Urinary bladder (tissue), 4 donors: ENCODE data around the gene CEACAM4. TPM values are rescaled to one million over a fixed set of nuclear protein-coding genes. Genes with fewer than 3 reads are reported as not detected.
"Not testable (repeated sequence)": the region's sequence is repeated elsewhere in the genome, so short reads cannot be mapped to it uniquely, and the experiment has no call there.

ENCODE experiments used
- DNase-seq: peaks from one replicate; pipeline ENCODE4 v3.0.0-alpha.2; 2015; ENCODE audit errors: extremely low spot score
- H3K27ac ChIP-seq: one replicate; pipeline ENCODE4 v1.5.1; 2013; ENCODE audit warnings: low read depth, mild to moderate bottlenecking, moderate library complexity
- H3K36me3 ChIP-seq: one replicate; pipeline ENCODE4 v1.6.1; 2013; ENCODE audit warnings: mild to moderate bottlenecking, moderate library complexity; ENCODE audit not compliant: insufficient read depth
- H3K4me1 ChIP-seq: one replicate; pipeline ENCODE4 v1.6.1; 2013; ENCODE audit warnings: mild to moderate bottlenecking, moderate library complexity; ENCODE audit not compliant: insufficient read depth
- H3K4me3 ChIP-seq: one replicate; pipeline ENCODE4 v1.5.1; 2013; ENCODE audit warnings: low read depth, low read length
- WGBS: extraction: QIAGEN DNeasy Blood & Tissue Kit; methylation state at CpG from one replicate; pipeline ENCODE4 v1.1.7; 2013; 5-methylcytosine and 5-hydroxymethylcytosine counted together
- polyA plus RNA-seq: library from polyadenylated mRNA; stranded (reverse); fragments of 200-250 nt; gene quantifications from one replicate; pipeline ENCODE4 v1.2.3, GENCODE V29; 2013
- total RNA-seq: library from RNA; depleted of rRNA; stranded (reverse); fragments of >200 nt; gene quantifications from one replicate; pipeline ENCODE4 v1.2.3, GENCODE V29; 2014
- donor health status: healthy with polysubstance abuse.
- donor health status: healthy.

The CEACAM4 gene
- total RNA-seq: not detected
- 1.6 TPM for polyA plus RNA-seq

- H3K36me3 ChIP-seq: no peaks in the 10 kb centered on the region
- H3K4me3 ChIP-seq: no peak within 1 kb of the TSS
- no peaks in the 10 kb centered on the region for H3K4me1 ChIP-seq
- WGBS: 31% methylated on average over 7 of the region's 7 CpGs
- H3K27ac ChIP-seq: no peak within 1 kb of the TSS
- DNase-seq: no peak
Observed at GRCh38 chr19:41626877-41627276, at the start of gene CEACAM4. CEACAM4 (minus strand) TSS chr19:41627074; CDS start chr19:41626963, 111 bp downstream.

- no peaks in the 10 kb centered on the region for H3K36me3 ChIP-seq
- H3K4me1 ChIP-seq: no peaks in the 10 kb centered on the region
- no peak for DNase-seq
- no peak overlapping the region for H3K27ac ChIP-seq
- WGBS: 69% methylated on average over 5 of the region's 5 CpGs
- H3K4me3 ChIP-seq: no peak overlapping the region
Observed at GRCh38 chr19:41671486-41671885, 44.6 kb upstream of the CEACAM4 start.

- H3K4me3 ChIP-seq: no peak overlapping the region
- no peaks in the 10 kb centered on the region for H3K36me3 ChIP-seq
- no peak for DNase-seq
- H3K27ac ChIP-seq: no peak overlapping the region
- H3K4me1 ChIP-seq: no peaks in the 10 kb centered on the region
Observed at GRCh38 chr19:41670755-41671154, 43.9 kb upstream of the CEACAM4 start.

GRCh38 chr19:41668315-41668714 lies 41.4 kb upstream of the CEACAM4 start:
- 76% methylated on average over 1 of the region's 1 CpG for whole genome bisulfite sequencing

GRCh38 chr19:41666075-41666474 lies 39.2 kb upstream of the CEACAM4 start:
- DNase-seq: no peak
- no peak overlapping the region for H3K27ac ChIP-seq
- 70% methylated on average over 2 of the region's 2 CpGs for WGBS
- no peak overlapping the region for H3K4me3 ChIP-seq
- no peaks in the 10 kb centered on the region for H3K36me3 ChIP-seq
- no peaks in the 10 kb centered on the region for H3K4me1 ChIP-seq

More at GRCh38 chr19:41668315-41668714, 41.4 kb upstream of the CEACAM4 start:
- DNase-seq: no peak
- no peak overlapping the region for H3K27ac ChIP-seq
- no peaks in the 10 kb centered on the region for H3K4me1 ChIP-seq
- no peak overlapping the region for H3K4me3 ChIP-seq
- no peaks in the 10 kb centered on the region for H3K36me3 ChIP-seq

- 28% methylated on average over 2 of the region's 2 CpGs for WGBS
- no peak for DNase-seq
- Histone ChIP-seq H3K4me3 (no peak overlapping the region), H3K4me1 (no peaks in the 10 kb centered on the region), H3K27ac (no peak overlapping the region), H3K36me3 (no peaks in the 10 kb centered on the region)
Observed at GRCh38 chr19:41657157-41657556, 30.3 kb upstream of the CEACAM4 start.

- not testable (repeated sequence) for H3K4me3 ChIP-seq, H3K4me1 ChIP-seq, H3K27ac ChIP-seq, DNase-seq, H3K36me3 ChIP-seq
- 57% methylated on average over 2 of the region's 2 CpGs for WGBS
Observed at GRCh38 chr19:41656756-41657155, 29.9 kb upstream of the CEACAM4 start.

- Histone ChIP-seq H3K4me1 (no peaks in the 10 kb centered on the region), H3K27ac (no peak overlapping the region), H3K36me3 (no peaks in the 10 kb centered on the region), H3K4me3 (no peak overlapping the region)
- no peak for DNase-seq
- 56% methylated on average over 5 of the region's 5 CpGs for WGBS
Observed at GRCh38 chr19:41652250-41652649, 25.4 kb upstream of the CEACAM4 start.

GRCh38 chr19:41649827-41650226 lies 23.0 kb upstream of the CEACAM4 start:
- Histone ChIP-seq H3K4me3 (no peak overlapping the region), H3K36me3 (no peaks in the 10 kb centered on the region), H3K27ac (no peak overlapping the region), H3K4me1 (no peaks in the 10 kb centered on the region)
- 62% methylated on average over 3 of the region's 3 CpGs for WGBS
- no peak for DNase-seq

GRCh38 chr19:41646589-41647204 lies 19.8 kb upstream of the CEACAM4 start:
- no peak for DNase-seq
- Histone ChIP-seq H3K4me3 (no peak overlapping the region), H3K4me1 (no peaks in the 10 kb centered on the region), H3K27ac (no peak overlapping the region), H3K36me3 (no peaks in the 10 kb centered on the region)
- WGBS: 40% methylated on average over 14 of the region's 14 CpGs

- Histone ChIP-seq H3K27ac (no peak overlapping the region), H3K4me1 (no peaks in the 10 kb centered on the region), H3K4me3 (no peak overlapping the region), H3K36me3 (no peaks in the 10 kb centered on the region)
- WGBS: 6% methylated on average over 6 of the region's 6 CpGs
- DNase-seq: no peak
Observed at GRCh38 chr19:41641879-41642485, 15.1 kb upstream of the CEACAM4 start.

- WGBS: 27% methylated on average over 6 of the region's 6 CpGs
- H3K36me3 ChIP-seq: no peaks in the 10 kb centered on the region
- H3K27ac ChIP-seq: no peak overlapping the region
- no peak overlapping the region for H3K4me3 ChIP-seq
- no peak for DNase-seq
- no peaks in the 10 kb centered on the region for H3K4me1 ChIP-seq
Observed at GRCh38 chr19:41638641-41639081, 11.8 kb upstream of the CEACAM4 start.

GRCh38 chr19:41637484-41637883 lies 10.6 kb upstream of the CEACAM4 start:
- Histone ChIP-seq H3K4me3 (no peak overlapping the region), H3K27ac (no peak overlapping the region), H3K4me1 (no peaks in the 10 kb centered on the region), H3K36me3 (no peaks in the 10 kb centered on the region)
- no peak for DNase-seq
- 44% methylated on average over 2 of the region's 2 CpGs for WGBS

- DNase-seq: no peak
- H3K27ac ChIP-seq: no peak overlapping the region
- no peaks in the 10 kb centered on the region for H3K36me3 ChIP-seq
- WGBS: 65% methylated on average over 8 of the region's 8 CpGs
- H3K4me3 ChIP-seq: no peak overlapping the region
- H3K4me1 ChIP-seq: no peaks in the 10 kb centered on the region
Observed at GRCh38 chr19:41627966-41628675, 1.2 kb upstream of the CEACAM4 start.
